GM12878 (cell line): ENCODE data around the gene ADSS2. TPM values are rescaled to one million over a fixed set of nuclear protein-coding genes. Genes with fewer than 3 reads are reported as not detected.

Source experiments
- ATAC-seq: fragments of 200-7000 bp; cut with Tn5 transposase; 3 replicates; pipeline ENCODE4 v1.9.1; 2020; ENCODE audit warnings: mild to moderate bottlenecking, moderate library complexity
- BruUV-seq: library from RNA; stranded (reverse); fragments of 400-500 nt; replicated peaks from 2 replicates; lab custom pipeline; 2021; lab: Mats Ljungman, UMichigan
- CTCF ChIA-PET: fragments of 300-600 bp; sonication (Branson Sonifier 250); formaldehyde crosslinking; extraction: SDS; loops from one replicate; lab custom pipeline; 2021; ENCODE audit warnings: inconsistent platforms; lab: Yijun Ruan, JAX
- POLR2A ChIA-PET: fragments of 350-600 bp; formaldehyde crosslinking; extraction: SDS; loops from one replicate; lab custom pipeline; 2021; ENCODE audit warnings: inconsistent platforms; lab: Charles Lee
- RAD21 ChIA-PET: fragments of 300-600 bp; sonication (Branson Sonifier 250); formaldehyde crosslinking; loops from one replicate; lab custom pipeline; 2023; ENCODE audit warnings: antibody characterized with exemption; ENCODE audit not compliant: unreplicated experiment; lab: Charles Lee
- SMC1A ChIA-PET: fragments of 300-600 bp; sonication (Branson Sonifier 250); formaldehyde crosslinking; loops from one replicate; lab custom pipeline; 2023; ENCODE audit not compliant: unreplicated experiment, uncharacterized antibody; lab: Charles Lee
- DNase-seq: peaks from one replicate; pipeline ENCODE4 v3.0.0-alpha.2; 2011; ENCODE audit warnings: low read depth, low spot score
- FAIRE-seq: peaks from 3 replicates; lab custom pipeline; 2011; peaks lifted over from hg19 to GRCh38; lab: Jason Lieb, UNC
- H2AFZ ChIP-seq: 2 replicates; pipeline ENCODE4 v1.6.0; 2011; ENCODE audit warnings: low read depth, low read length, control low read depth; ENCODE audit not compliant: control insufficient read depth
- H3K27ac ChIP-seq: 2 replicates; pipeline ENCODE4 v1.5.1; 2011; ENCODE audit warnings: control low read depth; ENCODE audit not compliant: control insufficient read depth, insufficient read depth
- H3K27me3 ChIP-seq, 2 experiments: replicated peaks in 1 of 2; 2 replicates each; pipeline versions ENCODE4 v1.6.0 to v1.6.1; 2011; ENCODE audit warnings: low read length in 1 of 2; ENCODE audit not compliant: control insufficient read depth in 2 of 2, insufficient read depth in 2 of 2
- H3K36me3 ChIP-seq, 2 experiments: 2 replicates each; pipeline ENCODE4 v1.5.1; 2011; ENCODE audit warnings: low read length in 1 of 2; ENCODE audit not compliant: control insufficient read depth in 2 of 2, insufficient read depth in 2 of 2
- H3K4me1 ChIP-seq: 2 replicates; pipeline ENCODE4 v1.6.1; 2011; ENCODE audit warnings: mild to moderate bottlenecking, low read length, moderate library complexity, mixed read lengths; ENCODE audit not compliant: control insufficient read depth, insufficient read depth
- H3K4me2 ChIP-seq: 2 replicates; pipeline ENCODE4 v1.6.0; 2011; ENCODE audit warnings: control low read depth; ENCODE audit not compliant: control insufficient read depth, insufficient read depth
- H3K4me3 ChIP-seq: fragments of 200-600 bp; sonication (generic); 2 replicates; pipeline ENCODE4 v1.5.1; 2016
- H3K79me2 ChIP-seq: 2 replicates; pipeline ENCODE4 v1.6.0; 2011; ENCODE audit warnings: low read length; ENCODE audit not compliant: control insufficient read depth, insufficient read depth
- H3K9ac ChIP-seq: 2 replicates; pipeline ENCODE4 v1.8.0; 2011; ENCODE audit warnings: low read length, control low read depth, mixed read lengths; ENCODE audit not compliant: control insufficient read depth, insufficient read depth
- H3K9me3 ChIP-seq: replicated peaks from 3 replicates; pipeline ENCODE4 v1.5.1; 2011; ENCODE audit warnings: mild to moderate bottlenecking, low read length; ENCODE audit not compliant: control insufficient read depth, insufficient read depth
- H4K20me1 ChIP-seq: 2 replicates; pipeline ENCODE4 v1.6.0; 2011; ENCODE audit not compliant: control insufficient read depth, insufficient read depth
- ATF3 ChIP-seq: IDR thresholded peaks from 2 replicates; pipeline ENCODE4 v1.6.1; 2011; ENCODE audit warnings: low read depth, mild to moderate bottlenecking, low read length, moderate library complexity, borderline replicate concordance; ENCODE audit errors: extremely low read depth
- ATF7 ChIP-seq: fragments of 450-650 bp; IDR thresholded peaks from 2 replicates; pipeline ENCODE4 v1.6.1; 2016; ENCODE audit warnings: low read depth, mild to moderate bottlenecking
- BCL11A ChIP-seq: IDR thresholded peaks from 2 replicates; pipeline ENCODE4 v1.6.1; 2011; ENCODE audit warnings: low read depth, low read length
- CEBPB ChIP-seq, 2 experiments: fragments of 150-350 bp in 1 of 2; IDR thresholded peaks; 2 replicates each; pipeline ENCODE4 v1.6.1; 2012 to 2014; ENCODE audit warnings: low read depth in 2 of 2, low read length in 2 of 2, borderline replicate concordance in 1 of 2, inconsistent platforms in 1 of 2
- CEBPZ ChIP-seq: fragments of 150-350 bp; IDR thresholded peaks from 2 replicates; pipeline ENCODE4 v1.6.1; 2016; ENCODE audit warnings: low read depth, low read length
- CHD2 ChIP-seq: IDR thresholded peaks from 2 replicates; pipeline ENCODE4 v1.6.1; 2011; ENCODE audit warnings: low read depth, low read length, improper control_type of control experiment, borderline replicate concordance
- CREB1 ChIP-seq: IDR thresholded peaks from 2 replicates; pipeline ENCODE4 v1.6.1; 2012; ENCODE audit warnings: low read depth, mild to moderate bottlenecking, inconsistent platforms
- CTCF ChIP-seq, 3 experiments: IDR thresholded peaks in 2 of 3; conservative IDR thresholded peaks in 1 of 3; 2 replicates each; pipeline ENCODE4 v1.5.1; 2011; ENCODE audit warnings: low read depth in 3 of 3, low read length in 3 of 3, mild to moderate bottlenecking in 3 of 3, control low read depth in 2 of 3, moderate library complexity in 2 of 3, inconsistent platforms in 1 of 3, mixed read lengths in 1 of 3; ENCODE audit not compliant: control insufficient read depth in 2 of 3, insufficient read depth in 1 of 3; ENCODE audit errors: extremely low read depth in 1 of 3
- E4F1 ChIP-seq: fragments of 450-650 bp; IDR thresholded peaks from 2 replicates; pipeline ENCODE4 v1.6.1; 2018; ENCODE audit warnings: borderline replicate concordance, mild to moderate bottlenecking; ENCODE audit not compliant: partially characterized antibody
- SMARCA5 ChIP-seq: fragments of 450-650 bp; IDR thresholded peaks from 2 replicates; pipeline ENCODE4 v1.6.1; 2017; ENCODE audit warnings: mild to moderate bottlenecking
- STAT1 ChIP-seq: fragments of 450-650 bp; conservative IDR thresholded peaks from 2 replicates; pipeline ENCODE4 v1.6.1; 2014; ENCODE audit warnings: antibody characterized with exemption, mild to moderate bottlenecking
- ZBTB33 ChIP-seq: fragments of 450-650 bp; IDR thresholded peaks from 2 replicates; pipeline ENCODE4 v1.6.1; 2017; ENCODE audit warnings: mild to moderate bottlenecking
- ZNF217 ChIP-seq: fragments of 450-650 bp; IDR thresholded peaks from 2 replicates; pipeline ENCODE4 v1.6.1; 2017; ENCODE audit warnings: antibody characterized with exemption, mild to moderate bottlenecking
- ZNF24 ChIP-seq: fragments of 450-650 bp; IDR thresholded peaks from 2 replicates; pipeline ENCODE4 v1.6.1; 2017; ENCODE audit warnings: antibody characterized with exemption, mild to moderate bottlenecking
- whole genome bisulfite sequencing: methylation state at CpG from one replicate; pipeline ENCODE4 v1.1.6; 2016; ENCODE audit warnings: low lambda C conversion rate; ENCODE audit not compliant: insufficient replicate concordance, insufficient coverage; ENCODE audit errors: missing lambda C conversion rate; 5-methylcytosine and 5-hydroxymethylcytosine counted together
- in situ Hi-C: fragments of 300-500 bp; cut with MboI; formaldehyde crosslinking; loops from 9 replicates; pipeline ENCODE4 v1.14.3; 2018; ENCODE audit warnings: mixed read lengths
- intact Hi-C: fragments of 100-400 bp; cut with micrococcal nuclease; formaldehyde crosslinking; loops from one replicate; pipeline ENCODE4 v1.14.2; 2022; ENCODE audit not compliant: unreplicated experiment
- polyA plus RNA-seq, 11 experiments: library from polyadenylated mRNA; depleted of rRNA in 4 of 11; unstranded in 6 of 11; stranded (reverse) in 5 of 11; fragments of >200 nt; fragmentation: Nextera tagmentation in 4 of 11; fragmentation: Illumina TruSeq in 1 of 11; extraction: Ambion mirVana in 4 of 11; extraction: Trizol in 1 of 11; gene quantifications; 1 replicate in 1 of 11; 2 replicates in 10 of 11; pipeline versions ENCODE4 v1.2.1 to v1.2.3, GENCODE V29; 2011 to 2016; ENCODE audit warnings: inconsistent platforms in 2 of 11, missing spikeins in 2 of 11, low read depth in 1 of 11
- total RNA-seq, 4 experiments: library from RNA; depleted of rRNA in 3 of 4; stranded (reverse); fragments of >200 nt in 3 of 4; fragmentation: Illumina TruSeq in 1 of 4; extraction: Trizol in 1 of 4; gene quantifications; 2 replicates each; pipeline versions ENCODE4 v1.2.1 to v1.2.3, GENCODE V29; 2013 to 2021

The ADSS2 gene
- total and polyA plus RNA-seq, 10 of the 15 experiments (the other 5 are each of a cell fraction or from before 2014, with no cell fraction given), result 8.1 to 49.3 (median 40.6) TPM

GRCh38 chr1:244494653-244495052 is 42.9 kb upstream of the ADSS2 start:
- Histone ChIP-seq H3K9ac (no peak overlapping the region), H3K4me3 (no peak overlapping the region), H3K27ac (no peak overlapping the region), H4K20me1 (no peaks in the 10 kb centered on the region), H2AFZ (no peak overlapping the region), H3K9me3 (no peaks in the 10 kb centered on the region), H3K4me2 (no peak overlapping the region), H3K36me3 (no peaks in the 10 kb centered on the region), H3K4me1 (no peaks in the 10 kb centered on the region), H3K79me2 (no peaks in the 10 kb centered on the region), H3K27me3 (no peaks in the 10 kb centered on the region)
- no peak for ATAC-seq
- no peak for DNase-seq
- SMC1A ChIA-PET, result interaction anchor here (1.0 kb wide), 1 partner anchor 12 kb away, joined by 4 read pairs; no protein-coding TSS in a partner anchor
- WGBS, result 64% methylated on average over 2 of the region's 2 CpGs
- no TSS peak for BruUV-seq
- intact Hi-C loops (no loop called here), in situ Hi-C loops (no loop called here)
- TF ChIP-seq ZNF24 (no peak), ZNF217 (no peak), BCL11A (no peak), CHD2 (no peak), E4F1 (no peak), CEBPZ (no peak), ATF3 (no peak), CEBPB (IDR thresholded peaks at IDR 0.05; ENCODE audit: borderline replicate concordance in 1 of 2, low read depth in 2 of 2, low read length in 2 of 2) (no peak), ZBTB33 (no peak), CREB1 (no peak), CTCF (IDR thresholded peaks at IDR 0.05 in 2 of 3, conservative IDR thresholded peaks at IDR 0.05 in 1 of 3; ENCODE audit: control insufficient read depth in 2 of 3, extremely low read depth in 1 of 3, insufficient read depth in 1 of 3, low read depth in 3 of 3, low read length in 3 of 3) (no peak), SMARCA5 (no peak), STAT1 (no peak), ATF7 (no peak)
- FAIRE-seq, result no peak
- RAD21 ChIA-PET, result no interaction called here
- POLR2A ChIA-PET, result no interaction called here
- CTCF ChIA-PET, result no interaction called here
